Measurements from ENCODE around the gene BMP7. TPM values are rescaled to one million over a fixed set of nuclear protein-coding genes. Genes with fewer than 3 reads are reported as not detected.

BMP7 gene
- total and polyA plus RNA-seq, 2 of the 8 experiments (the other 6 are each of a cell fraction or from before 2014, with no cell fraction given): 9.2 to 14.7 TPM

- Histone ChIP-seq H3K4ac (replicated peaks; ENCODE audit: insufficient read length, low read depth, low read length) (no peak overlapping the region), H3K27ac (ENCODE audit: low read depth, low read length) (no peak overlapping the region), H4K91ac (replicated peaks; ENCODE audit: insufficient read length, low read length) (no peak overlapping the region), H4K8ac (ENCODE audit: extremely low read depth, insufficient read depth, low read length) (no peak overlapping the region), H2BK120ac (replicated peaks; ENCODE audit: low read depth, low read length) (no peak overlapping the region), H2BK5ac (ENCODE audit: low read depth, low read length) (no peak overlapping the region), H3K56ac (replicated peaks; ENCODE audit: insufficient read length, low read depth, low read length) (no peak overlapping the region), H3K79me1 (ENCODE audit: low read depth, low read length) (no peaks in the 10 kb centered on the region), H4K5ac (ENCODE audit: insufficient read length, low read depth, low read length) (no peak overlapping the region), H3K23me2 (ENCODE audit: low read depth, low read length) (no peaks in the 10 kb centered on the region; the same call in 1 of the 2 replicates), H2AFZ (ENCODE audit: low read length) (no peak overlapping the region), H3K14ac (ENCODE audit: insufficient read length) (no peak overlapping the region), H4K20me1 (replicated peaks in 1 of 2; ENCODE audit: control insufficient read depth in 1 of 2, insufficient read depth in 2 of 2, low read length in 2 of 2) (no peaks in the 10 kb centered on the region), H2AK5ac (ENCODE audit: low read depth, low read length) (peak overlapping the region; percentile 41; the same call in 1 of the 2 replicates), H3K4me1 (replicated peaks in 1 of 4; ENCODE audit: control insufficient read depth in 3 of 4, insufficient read depth in 4 of 4, low read length in 3 of 4) (peaks cover 0 to 9% (median 6%) of the 10 kb centered on the region in 4 experiments; a peak in 5 of 7 replicates), H3K79me2 (ENCODE audit: control insufficient read depth in 1 of 2, insufficient read depth in 2 of 2, low read length in 2 of 2) (no peaks in the 10 kb centered on the region), H3K9me3 (ENCODE audit: insufficient read depth in 2 of 2, low read depth in 1 of 2, low read length in 1 of 2) (no peaks in the 10 kb centered on the region), H3K4me2 (ENCODE audit: insufficient read depth in 1 of 2, low read depth in 2 of 2, low read length in 2 of 2) (no peak overlapping the region), H2BK12ac (ENCODE audit: low read depth, low read length) (no peak overlapping the region), H3K27me3 (replicated peaks in 1 of 4; ENCODE audit: control insufficient read depth in 3 of 4, extremely low read depth in 1 of 4, insufficient read depth in 3 of 4, low read length in 3 of 4) (peaks cover 0 to 15% (median 6%) of the 10 kb centered on the region in 4 experiments; a peak in 3 of 7 replicates), H3K9ac (replicated peaks in 1 of 4; ENCODE audit: extremely low read depth in 1 of 4, low read depth in 3 of 4, low read length in 3 of 4) (no peak overlapping the region), H2BK15ac (ENCODE audit: low read length) (0 out of 2 replicates have a peak overlapping the region, but pooled peaks have one; percentile 92), H3K23ac (ENCODE audit: insufficient read length) (no peak overlapping the region), H3K4me3 (ENCODE audit: extremely low read depth in 1 of 4, insufficient read depth in 2 of 4, low read depth in 3 of 4, low read length in 4 of 4) (no peak overlapping the region), H2BK20ac (ENCODE audit: low read length) (no peak overlapping the region), H3K36me3 (ENCODE audit: control insufficient read depth in 2 of 4, insufficient read depth in 4 of 4, low read length in 3 of 4) (no peaks in the 10 kb centered on the region), H3K18ac (ENCODE audit: extremely low read depth, low read length) (no peak overlapping the region)
- DNase-seq (ENCODE audit: low read depth in 1 of 2, low spot score in 2 of 2) (no peak), FAIRE-seq (no peak)
- ChIA-PET CTCF (ENCODE audit: partially characterized antibody) (interaction anchor here (2.0 to 3.2 kb wide), 2 partner anchors 16 to 54 kb away, joined by 6 to 12 read pairs; partner anchors contain the start of gene SPO11), POLR2A (ENCODE audit: partially characterized antibody) (interaction anchor here (1.0 kb wide), 1 partner anchor 46 kb away, joined by 3 read pairs; no protein-coding TSS in a partner anchor)
- WGBS, 2 experiments (ENCODE audit: extremely low coverage in 1 of 2, insufficient coverage in 1 of 2, insufficient read length in 1 of 2, insufficient replicate concordance in 2 of 2, low coverage in 1 of 2, low lambda C conversion rate in 2 of 2, missing lambda C conversion rate in 1 of 2): 84% methylated on average over 3 of the region's 3 CpGs; no CpG with 5 or more reads in 1 of the 2 experiments
- no peak for TF ChIP-seq SUZ12 (IDR thresholded peaks at IDR 0.05; ENCODE audit: low read length)
- no peak for TF ChIP-seq SIRT6 (IDR thresholded peaks at IDR 0.05; ENCODE audit: low read length)
- no peak for TF ChIP-seq CREB1 (IDR thresholded peaks at IDR 0.05)
- no peak for TF ChIP-seq PHF8 (conservative IDR thresholded peaks at IDR 0.05; ENCODE audit: low read depth, low read length)
- no peak for TF ChIP-seq HDAC6 (IDR thresholded peaks at IDR 0.05; ENCODE audit: low read depth, low read length)
- TF ChIP-seq GTF2F1 (IDR thresholded peaks at IDR 0.05; ENCODE audit: borderline replicate concordance, low read depth, low read length): no peak
- no peak for TF ChIP-seq RBBP5 (IDR thresholded peaks at IDR 0.05; ENCODE audit: borderline replicate concordance, low read depth, low read length)
- TF ChIP-seq TCF12 (IDR thresholded peaks at IDR 0.05; ENCODE audit: low read depth, low read length): no peak
- TF ChIP-seq, protein P1, sequence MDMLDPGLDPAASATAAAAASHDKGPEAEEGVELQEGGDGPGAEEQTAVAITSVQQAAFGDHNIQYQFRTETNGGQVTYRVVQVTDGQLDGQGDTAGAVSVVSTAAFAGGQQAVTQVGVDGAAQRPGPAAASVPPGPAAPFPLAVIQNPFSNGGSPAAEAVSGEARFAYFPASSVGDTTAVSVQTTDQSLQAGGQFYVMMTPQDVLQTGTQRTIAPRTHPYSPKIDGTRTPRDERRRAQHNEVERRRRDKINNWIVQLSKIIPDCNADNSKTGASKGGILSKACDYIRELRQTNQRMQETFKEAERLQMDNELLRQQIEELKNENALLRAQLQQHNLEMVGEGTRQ (IDR thresholded peaks at IDR 0.05; ENCODE audit: low read length): no peak
- TF ChIP-seq EZH2 (IDR thresholded peaks at IDR 0.05; ENCODE audit: low read depth, low read length, severe bottlenecking): no peak
- TF ChIP-seq EP300 (IDR thresholded peaks at IDR 0.05; ENCODE audit: borderline replicate concordance in 1 of 2, low read depth in 2 of 2, low read length in 2 of 2): no peak
- TF ChIP-seq CTBP2 (IDR thresholded peaks at IDR 0.05; ENCODE audit: borderline replicate concordance, insufficient read depth, insufficient read length, low read length): no peak
Observed at GRCh38 chr20:57275334-57275733, 8.9 kb upstream of the BMP7 start.

Data from H1 (cell line).